ENCODE measurements around the gene UBA3. TPM values are rescaled to one million over a fixed set of nuclear protein-coding genes. Genes with fewer than 3 reads are reported as not detected.

Gene UBA3
- total and polyA plus RNA-seq, 2 of the 13 experiments (the other 11 are each of a cell fraction or from before 2014, with no cell fraction given) = 40.7 to 49.0 TPM

DNA sequence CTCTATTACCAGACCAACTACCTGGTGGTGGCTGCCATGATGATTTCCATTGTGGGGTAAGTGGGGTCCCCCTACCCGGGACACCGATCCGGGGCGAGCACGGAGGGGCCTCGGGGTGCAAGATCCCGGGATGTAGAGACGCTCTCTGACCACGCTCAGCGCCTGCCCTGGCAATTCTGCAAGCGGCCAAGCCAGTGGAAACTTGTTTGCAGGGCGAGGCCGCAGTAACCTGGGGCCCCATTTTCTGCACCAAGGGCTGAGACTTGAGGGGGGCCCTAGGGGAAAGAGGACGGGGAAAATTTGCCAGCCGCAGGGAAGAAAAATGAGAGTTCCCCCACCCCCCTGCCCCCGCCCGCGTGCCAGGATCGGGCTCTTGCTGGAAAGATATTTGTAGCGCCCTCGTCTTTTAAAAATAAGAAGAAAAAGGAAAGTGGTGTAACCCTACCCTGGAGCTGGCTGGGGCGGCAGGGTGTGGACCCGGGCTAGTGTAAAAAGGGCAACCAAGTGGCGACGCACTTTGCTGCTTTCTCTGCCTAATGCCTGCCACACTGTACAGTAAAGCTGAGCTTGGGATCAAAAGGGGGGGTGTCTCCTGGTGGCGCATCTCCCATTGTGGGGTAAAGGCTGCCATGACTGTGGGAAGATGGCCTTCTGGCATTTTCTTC lies 5.1 kb upstream of the UBA3 start (continued):
- TF ChIP-seq, protein P1, sequence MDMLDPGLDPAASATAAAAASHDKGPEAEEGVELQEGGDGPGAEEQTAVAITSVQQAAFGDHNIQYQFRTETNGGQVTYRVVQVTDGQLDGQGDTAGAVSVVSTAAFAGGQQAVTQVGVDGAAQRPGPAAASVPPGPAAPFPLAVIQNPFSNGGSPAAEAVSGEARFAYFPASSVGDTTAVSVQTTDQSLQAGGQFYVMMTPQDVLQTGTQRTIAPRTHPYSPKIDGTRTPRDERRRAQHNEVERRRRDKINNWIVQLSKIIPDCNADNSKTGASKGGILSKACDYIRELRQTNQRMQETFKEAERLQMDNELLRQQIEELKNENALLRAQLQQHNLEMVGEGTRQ (IDR thresholded peaks at IDR 0.05; ENCODE audit: low read depth, low read length) = no peak
- TF ChIP-seq, protein P1 (CRISPR knock-in tag; IDR thresholded peaks at IDR 0.05; ENCODE audit: borderline replicate concordance) = no peak
- TF ChIP-seq ZSCAN9 (CRISPR knock-in tag; IDR thresholded peaks at IDR 0.05; ENCODE audit: borderline replicate concordance) (0 out of 2 replicates have a peak, but pooled peaks have one; percentile 27), SPEN (CRISPR knock-in tag; IDR thresholded peaks at IDR 0.05; ENCODE audit: low read depth) (peak; percentile 13), RFX3 (CRISPR knock-in tag; IDR thresholded peaks at IDR 0.05) (no peak), YY1 (IDR thresholded peaks at IDR 0.05; ENCODE audit: insufficient read depth, insufficient replicate concordance, low read depth, low read length) (no peak), SRY (CRISPR knock-in tag; IDR thresholded peaks at IDR 0.05) (0 out of 2 replicates have a peak, but pooled peaks have one; percentile 30), ZBTB21 (CRISPR knock-in tag; IDR thresholded peaks at IDR 0.05) (no peak), HES4 (CRISPR knock-in tag; IDR thresholded peaks at IDR 0.05; ENCODE audit: borderline replicate concordance) (no peak), MYC (CRISPR knock-in tag; IDR thresholded peaks at IDR 0.05; ENCODE audit: borderline replicate concordance) (no peak; the same call in 1 of the 2 replicates)
- TF ChIP-seq, protein P2, sequence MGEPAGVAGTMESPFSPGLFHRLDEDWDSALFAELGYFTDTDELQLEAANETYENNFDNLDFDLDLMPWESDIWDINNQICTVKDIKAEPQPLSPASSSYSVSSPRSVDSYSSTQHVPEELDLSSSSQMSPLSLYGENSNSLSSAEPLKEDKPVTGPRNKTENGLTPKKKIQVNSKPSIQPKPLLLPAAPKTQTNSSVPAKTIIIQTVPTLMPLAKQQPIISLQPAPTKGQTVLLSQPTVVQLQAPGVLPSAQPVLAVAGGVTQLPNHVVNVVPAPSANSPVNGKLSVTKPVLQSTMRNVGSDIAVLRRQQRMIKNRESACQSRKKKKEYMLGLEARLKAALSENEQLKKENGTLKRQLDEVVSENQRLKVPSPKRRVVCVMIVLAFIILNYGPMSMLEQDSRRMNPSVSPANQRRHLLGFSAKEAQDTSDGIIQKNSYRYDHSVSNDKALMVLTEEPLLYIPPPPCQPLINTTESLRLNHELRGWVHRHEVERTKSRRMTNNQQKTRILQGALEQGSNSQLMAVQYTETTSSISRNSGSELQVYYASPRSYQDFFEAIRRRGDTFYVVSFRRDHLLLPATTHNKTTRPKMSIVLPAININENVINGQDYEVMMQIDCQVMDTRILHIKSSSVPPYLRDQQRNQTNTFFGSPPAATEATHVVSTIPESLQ (CRISPR knock-in tag; conservative IDR thresholded peaks at IDR 0.05) = no peak
- TF ChIP-seq, protein P3, sequence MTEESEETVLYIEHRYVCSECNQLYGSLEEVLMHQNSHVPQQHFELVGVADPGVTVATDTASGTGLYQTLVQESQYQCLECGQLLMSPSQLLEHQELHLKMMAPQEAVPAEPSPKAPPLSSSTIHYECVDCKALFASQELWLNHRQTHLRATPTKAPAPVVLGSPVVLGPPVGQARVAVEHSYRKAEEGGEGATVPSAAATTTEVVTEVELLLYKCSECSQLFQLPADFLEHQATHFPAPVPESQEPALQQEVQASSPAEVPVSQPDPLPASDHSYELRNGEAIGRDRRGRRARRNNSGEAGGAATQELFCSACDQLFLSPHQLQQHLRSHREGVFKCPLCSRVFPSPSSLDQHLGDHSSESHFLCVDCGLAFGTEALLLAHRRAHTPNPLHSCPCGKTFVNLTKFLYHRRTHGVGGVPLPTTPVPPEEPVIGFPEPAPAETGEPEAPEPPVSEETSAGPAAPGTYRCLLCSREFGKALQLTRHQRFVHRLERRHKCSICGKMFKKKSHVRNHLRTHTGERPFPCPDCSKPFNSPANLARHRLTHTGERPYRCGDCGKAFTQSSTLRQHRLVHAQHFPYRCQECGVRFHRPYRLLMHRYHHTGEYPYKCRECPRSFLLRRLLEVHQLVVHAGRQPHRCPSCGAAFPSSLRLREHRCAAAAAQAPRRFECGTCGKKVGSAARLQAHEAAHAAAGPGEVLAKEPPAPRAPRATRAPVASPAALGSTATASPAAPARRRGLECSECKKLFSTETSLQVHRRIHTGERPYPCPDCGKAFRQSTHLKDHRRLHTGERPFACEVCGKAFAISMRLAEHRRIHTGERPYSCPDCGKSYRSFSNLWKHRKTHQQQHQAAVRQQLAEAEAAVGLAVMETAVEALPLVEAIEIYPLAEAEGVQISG (CRISPR knock-in tag; IDR thresholded peaks at IDR 0.05) = no peak; the same call in 1 of the 2 replicates
- TF ChIP-seq, protein P4, sequence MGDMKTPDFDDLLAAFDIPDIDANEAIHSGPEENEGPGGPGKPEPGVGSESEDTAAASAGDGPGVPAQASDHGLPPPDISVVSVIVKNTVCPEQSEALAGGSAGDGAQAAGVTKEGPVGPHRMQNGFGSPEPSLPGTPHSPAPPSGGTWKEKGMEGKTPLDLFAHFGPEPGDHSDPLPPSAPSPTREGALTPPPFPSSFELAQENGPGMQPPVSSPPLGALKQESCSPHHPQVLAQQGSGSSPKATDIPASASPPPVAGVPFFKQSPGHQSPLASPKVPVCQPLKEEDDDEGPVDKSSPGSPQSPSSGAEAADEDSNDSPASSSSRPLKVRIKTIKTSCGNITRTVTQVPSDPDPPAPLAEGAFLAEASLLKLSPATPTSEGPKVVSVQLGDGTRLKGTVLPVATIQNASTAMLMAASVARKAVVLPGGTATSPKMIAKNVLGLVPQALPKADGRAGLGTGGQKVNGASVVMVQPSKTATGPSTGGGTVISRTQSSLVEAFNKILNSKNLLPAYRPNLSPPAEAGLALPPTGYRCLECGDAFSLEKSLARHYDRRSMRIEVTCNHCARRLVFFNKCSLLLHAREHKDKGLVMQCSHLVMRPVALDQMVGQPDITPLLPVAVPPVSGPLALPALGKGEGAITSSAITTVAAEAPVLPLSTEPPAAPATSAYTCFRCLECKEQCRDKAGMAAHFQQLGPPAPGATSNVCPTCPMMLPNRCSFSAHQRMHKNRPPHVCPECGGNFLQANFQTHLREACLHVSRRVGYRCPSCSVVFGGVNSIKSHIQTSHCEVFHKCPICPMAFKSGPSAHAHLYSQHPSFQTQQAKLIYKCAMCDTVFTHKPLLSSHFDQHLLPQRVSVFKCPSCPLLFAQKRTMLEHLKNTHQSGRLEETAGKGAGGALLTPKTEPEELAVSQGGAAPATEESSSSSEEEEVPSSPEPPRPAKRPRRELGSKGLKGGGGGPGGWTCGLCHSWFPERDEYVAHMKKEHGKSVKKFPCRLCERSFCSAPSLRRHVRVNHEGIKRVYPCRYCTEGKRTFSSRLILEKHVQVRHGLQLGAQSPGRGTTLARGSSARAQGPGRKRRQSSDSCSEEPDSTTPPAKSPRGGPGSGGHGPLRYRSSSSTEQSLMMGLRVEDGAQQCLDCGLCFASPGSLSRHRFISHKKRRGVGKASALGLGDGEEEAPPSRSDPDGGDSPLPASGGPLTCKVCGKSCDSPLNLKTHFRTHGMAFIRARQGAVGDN (CRISPR knock-in tag; IDR thresholded peaks at IDR 0.05) = peak; percentile 69; the same call in 1 of the 2 replicates
- TF ChIP-seq, protein P5, sequence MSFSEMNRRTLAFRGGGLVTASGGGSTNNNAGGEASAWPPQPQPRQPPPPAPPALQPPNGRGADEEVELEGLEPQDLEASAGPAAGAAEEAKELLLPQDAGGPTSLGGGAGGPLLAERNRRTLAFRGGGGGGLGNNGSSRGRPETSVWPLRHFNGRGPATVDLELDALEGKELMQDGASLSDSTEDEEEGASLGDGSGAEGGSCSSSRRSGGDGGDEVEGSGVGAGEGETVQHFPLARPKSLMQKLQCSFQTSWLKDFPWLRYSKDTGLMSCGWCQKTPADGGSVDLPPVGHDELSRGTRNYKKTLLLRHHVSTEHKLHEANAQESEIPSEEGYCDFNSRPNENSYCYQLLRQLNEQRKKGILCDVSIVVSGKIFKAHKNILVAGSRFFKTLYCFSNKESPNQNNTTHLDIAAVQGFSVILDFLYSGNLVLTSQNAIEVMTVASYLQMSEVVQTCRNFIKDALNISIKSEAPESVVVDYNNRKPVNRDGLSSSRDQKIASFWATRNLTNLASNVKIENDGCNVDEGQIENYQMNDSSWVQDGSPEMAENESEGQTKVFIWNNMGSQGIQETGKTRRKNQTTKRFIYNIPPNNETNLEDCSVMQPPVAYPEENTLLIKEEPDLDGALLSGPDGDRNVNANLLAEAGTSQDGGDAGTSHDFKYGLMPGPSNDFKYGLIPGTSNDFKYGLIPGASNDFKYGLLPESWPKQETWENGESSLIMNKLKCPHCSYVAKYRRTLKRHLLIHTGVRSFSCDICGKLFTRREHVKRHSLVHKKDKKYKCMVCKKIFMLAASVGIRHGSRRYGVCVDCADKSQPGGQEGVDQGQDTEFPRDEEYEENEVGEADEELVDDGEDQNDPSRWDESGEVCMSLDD (CRISPR knock-in tag; IDR thresholded peaks at IDR 0.05; ENCODE audit: borderline replicate concordance) = peak; percentile 91; the same call in 1 of the 2 replicates
